K562 (cell line): ENCODE data around the gene SAMD11. TPM values are rescaled to one million over a fixed set of nuclear protein-coding genes. Genes with fewer than 3 reads are reported as not detected.

Experiments used
- BCLAF1 ChIP-seq, 2 experiments: fragments of 450-650 bp in 1 of 2; IDR thresholded peaks; 2 replicates each; pipeline ENCODE4 v1.6.1; 2011 to 2017; ENCODE audit warnings: low read depth in 2 of 2, antibody characterized with exemption in 1 of 2, borderline replicate concordance in 1 of 2, low read length in 1 of 2, mild to moderate bottlenecking in 1 of 2, mixed read lengths in 1 of 2; ENCODE audit not compliant: control insufficient read depth in 1 of 2
- CTCF ChIP-seq, 3 experiments: IDR thresholded peaks in 2 of 3; conservative IDR thresholded peaks in 1 of 3; 2 replicates each; pipeline ENCODE4 v1.5.1; 2011 to 2012; ENCODE audit warnings: low read length in 3 of 3, mild to moderate bottlenecking in 3 of 3, control low read depth in 2 of 3, improper control_type of control experiment in 1 of 3, inconsistent platforms in 1 of 3, low read depth in 1 of 3, mixed read lengths in 1 of 3, moderate library complexity in 1 of 3; ENCODE audit not compliant: insufficient read depth in 2 of 3
- EHMT2 ChIP-seq: fragments of 450-650 bp; IDR thresholded peaks from 2 replicates; pipeline ENCODE4 v1.6.1; 2018; ENCODE audit warnings: antibody characterized with exemption
- ELK1 ChIP-seq: sonication (generic); formaldehyde crosslinking; IDR thresholded peaks from 2 replicates; pipeline ENCODE4 v1.8.1; 2022; ENCODE audit warnings: missing genetic modification reagents
- HINFP ChIP-seq: fragments of 450-650 bp; conservative IDR thresholded peaks from 2 replicates; pipeline ENCODE4 v1.6.1; 2016; ENCODE audit warnings: missing genetic modification characterization, low read depth, mild to moderate bottlenecking, control low read depth, missing compliant biosample characterization
- NEUROD1 ChIP-seq: fragments of 150-350 bp; IDR thresholded peaks from 2 replicates; pipeline ENCODE4 v1.6.1; 2014; ENCODE audit warnings: borderline replicate concordance, low read length, low read depth; ENCODE audit not compliant: partially characterized antibody
- NFIX ChIP-seq: fragments of 250-450 bp; sonication (Bioruptor Pico); IDR thresholded peaks from 2 replicates; pipeline ENCODE4 v1.4.0; 2020; ENCODE audit warnings: low read depth, mild to moderate bottlenecking, moderate library complexity
- ZNF318 ChIP-seq, 2 experiments: fragments of 450-650 bp; IDR thresholded peaks; 2 replicates each; pipeline ENCODE4 v1.6.1; 2016; ENCODE audit warnings: mild to moderate bottlenecking in 2 of 2, borderline replicate concordance in 1 of 2, low read depth in 1 of 2, moderate library complexity in 1 of 2
- polyA plus RNA-seq, 8 experiments: library from polyadenylated mRNA; depleted of rRNA in 4 of 8; stranded (reverse) in 5 of 8; unstranded in 3 of 8; fragments of >200 nt; fragmentation: Nextera tagmentation in 2 of 8; fragmentation: Illumina TruSeq in 1 of 8; extraction: Ambion mirVana in 2 of 8; extraction: Trizol in 1 of 8; gene quantifications; 2 replicates each; pipeline versions ENCODE4 v1.2.1 to v1.2.3, GENCODE V29; 2011 to 2014; ENCODE audit warnings: inconsistent platforms in 1 of 8, missing spikeins in 1 of 8
- total RNA-seq, 7 experiments: library from RNA; depleted of rRNA in 6 of 7; stranded (reverse); fragments of >200 nt in 6 of 7; fragmentation: Illumina TruSeq in 2 of 7; extraction: Trizol in 2 of 7; gene quantifications; 2 replicates each; pipeline versions ENCODE4 v1.2.1 to v1.2.3, GENCODE V29; 2011 to 2021; ENCODE audit warnings: low replicate concordance in 1 of 7

The SAMD11 gene
- total and polyA plus RNA-seq, 9 of the 15 experiments (the other 6 are each of a cell fraction or from before 2014, with no cell fraction given), result 0.07 to 0.82 (median 0.11) TPM; not detected in 2

- TF ChIP-seq BCLAF1 (IDR thresholded peaks at IDR 0.05; ENCODE audit: borderline replicate concordance in 1 of 2, control insufficient read depth in 1 of 2, low read depth in 2 of 2, low read length in 1 of 2), result no peak
- no peak for TF ChIP-seq NEUROD1
- TF ChIP-seq HINFP (tag), result no peak
- TF ChIP-seq EHMT2, result no peak
- TF ChIP-seq NFIX (CRISPR knock-in tag), result 0 out of 2 replicates have a peak, but pooled peaks have one; percentile 41
- TF ChIP-seq ELK1 (CRISPR knock-in tag), result no peak
- TF ChIP-seq ZNF318 (IDR thresholded peaks at IDR 0.05; ENCODE audit: borderline replicate concordance in 1 of 2, low read depth in 1 of 2), result no peak
- TF ChIP-seq CTCF (IDR thresholded peaks at IDR 0.05 in 2 of 3, conservative IDR thresholded peaks at IDR 0.05 in 1 of 3; ENCODE audit: insufficient read depth in 2 of 3, low read depth in 1 of 3, low read length in 3 of 3), result peak; percentile 4 to 23 (median 12); a peak in 1 of 6 replicates
Measured at GRCh38 chr1:931380-932172, 7.9 kb downstream of the SAMD11 start (continued).
